ENCODE results near the gene COPS9. TPM values are rescaled to one million over a fixed set of nuclear protein-coding genes. Genes with fewer than 3 reads are reported as not detected.

The COPS9 gene
- total and polyA plus RNA-seq, 10 of the 15 experiments (the other 5 are each of a cell fraction or from before 2014, with no cell fraction given): 80.8 to 419 (median 213) TPM

DNA sequence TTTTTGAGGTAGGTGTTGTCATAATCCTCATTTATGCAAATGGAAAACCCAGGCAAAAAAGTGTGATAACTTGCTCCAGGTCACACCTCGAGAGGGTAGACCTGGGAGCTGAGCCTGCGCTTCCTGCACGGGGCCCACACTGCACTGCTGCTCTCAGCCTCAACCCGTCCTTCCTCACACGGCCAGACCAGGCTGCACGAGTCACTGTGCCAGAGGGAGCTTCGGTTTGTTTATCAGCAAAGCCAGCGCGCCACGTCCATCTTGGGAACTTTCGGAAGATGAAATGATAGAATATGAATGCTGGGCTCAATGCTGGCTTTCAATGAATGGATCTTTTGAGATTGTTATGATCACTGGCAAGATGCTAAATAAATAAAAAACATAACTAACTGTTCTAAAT is 14.4 kb downstream of the COPS9 start:
- TF ChIP-seq CBFB (IDR thresholded peaks at IDR 0.05; ENCODE audit: low read depth) (no peak), SP1 (IDR thresholded peaks at IDR 0.05; ENCODE audit: low read depth, low read length) (no peak)
- 38% methylated on average over 11 of the region's 11 CpGs for WGBS (ENCODE audit: insufficient coverage, insufficient replicate concordance, low lambda C conversion rate, missing lambda C conversion rate)
- H3K27me3 ChIP-seq (replicated peaks in 1 of 2; ENCODE audit: control insufficient read depth in 2 of 2, insufficient read depth in 2 of 2, low read length in 1 of 2): no peaks in the 10 kb centered on the region
- H2AFZ ChIP-seq (ENCODE audit: control insufficient read depth, low read depth, low read length): no peak overlapping the region
- BruUV-seq (replicated peaks): no TSS peak
- H3K4me2 ChIP-seq (ENCODE audit: control insufficient read depth, insufficient read depth): peak overlapping the region; percentile 53
- ChIA-PET POLR2A (no interaction called here), RAD21 (ENCODE audit: unreplicated experiment) (no interaction called here), CTCF (no interaction called here), SMC1A (ENCODE audit: uncharacterized antibody, unreplicated experiment) (no interaction called here)
- no peaks in the 10 kb centered on the region; the same call in 2 of the 3 replicates for H3K9me3 ChIP-seq (replicated peaks; ENCODE audit: control insufficient read depth, insufficient read depth, low read length)
- no peak overlapping the region for H3K4me3 ChIP-seq
- ATAC-seq: peak; percentile 44; the same call in 1 of the 3 replicates
- H3K4me1 ChIP-seq (ENCODE audit: control insufficient read depth, insufficient read depth, low read length): peaks cover 14% of the 10 kb centered on the region
- H4K20me1 ChIP-seq (ENCODE audit: control insufficient read depth, insufficient read depth): no peaks in the 10 kb centered on the region
- H3K79me2 ChIP-seq (ENCODE audit: control insufficient read depth, insufficient read depth, low read length): no peaks in the 10 kb centered on the region
- no peak overlapping the region for H3K9ac ChIP-seq (ENCODE audit: control insufficient read depth, insufficient read depth, low read length)
- peaks cover 0 to 6% of the 10 kb centered on the region in 2 experiments; a peak in 2 of 4 replicates for H3K36me3 ChIP-seq (ENCODE audit: control insufficient read depth in 2 of 2, insufficient read depth in 2 of 2, low read length in 1 of 2)
- intact Hi-C loops (cut with micrococcal nuclease; ENCODE audit: unreplicated experiment) (no loop called here), in situ Hi-C loops (cut with MboI) (no loop called here)
- H3K27ac ChIP-seq (ENCODE audit: control insufficient read depth, insufficient read depth): no peak overlapping the region
- no peak for FAIRE-seq
- no peak for DNase-seq (ENCODE audit: low read depth, low spot score)

DNA sequence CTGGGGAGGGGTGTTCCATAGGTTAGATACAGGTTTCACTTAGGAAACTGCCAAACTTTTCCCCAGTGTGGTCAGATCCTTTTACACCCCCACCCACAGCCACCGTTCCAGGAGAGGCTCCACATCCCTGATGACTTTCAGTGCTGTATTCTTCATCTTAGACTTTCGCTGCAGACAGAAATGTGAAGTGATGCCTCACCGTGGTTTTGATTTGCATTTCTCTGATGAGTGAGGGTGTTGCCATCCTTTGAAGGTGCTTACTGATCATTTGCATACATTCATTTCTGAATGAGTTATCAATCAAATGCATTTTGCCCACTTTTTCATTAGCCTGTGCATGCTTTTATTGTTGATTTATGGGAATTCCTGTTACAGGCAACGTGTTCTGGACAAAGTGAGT is 14.9 kb downstream of the COPS9 start:
- no peak overlapping the region for H3K9ac ChIP-seq (ENCODE audit: control insufficient read depth, insufficient read depth, low read length)
- ATAC-seq (peak; percentile 78), DNase-seq (ENCODE audit: low read depth, low spot score) (no peak), FAIRE-seq (peak; percentile 82)
- intact Hi-C loops (cut with micrococcal nuclease; ENCODE audit: unreplicated experiment): no loop called here
- no peaks in the 10 kb centered on the region for H3K79me2 ChIP-seq (ENCODE audit: control insufficient read depth, insufficient read depth, low read length)
- 14% methylated on average over 4 of the region's 4 CpGs for WGBS (ENCODE audit: insufficient coverage, insufficient replicate concordance, low lambda C conversion rate, missing lambda C conversion rate)
- in situ Hi-C loops (cut with MboI): no loop called here
- H3K27ac ChIP-seq (ENCODE audit: control insufficient read depth, insufficient read depth): no peak overlapping the region
- H3K4me3 ChIP-seq: no peak overlapping the region
- H3K4me1 ChIP-seq (ENCODE audit: control insufficient read depth, insufficient read depth, low read length): peaks cover 14% of the 10 kb centered on the region
- BruUV-seq (replicated peaks): no TSS peak
- ChIA-PET POLR2A (no interaction called here), CTCF (no interaction called here), RAD21 (ENCODE audit: unreplicated experiment) (no interaction called here), SMC1A (ENCODE audit: uncharacterized antibody, unreplicated experiment) (no interaction called here)
- H3K4me2 ChIP-seq (ENCODE audit: control insufficient read depth, insufficient read depth): peak overlapping the region; percentile 53
- H2AFZ ChIP-seq (ENCODE audit: control insufficient read depth, low read depth, low read length): no peak overlapping the region
- H3K27me3 ChIP-seq (replicated peaks in 1 of 2; ENCODE audit: control insufficient read depth in 2 of 2, insufficient read depth in 2 of 2, low read length in 1 of 2): no peaks in the 10 kb centered on the region
- no peaks in the 10 kb centered on the region; the same call in 2 of the 3 replicates for H3K9me3 ChIP-seq (replicated peaks; ENCODE audit: control insufficient read depth, insufficient read depth, low read length)
- H3K36me3 ChIP-seq (ENCODE audit: control insufficient read depth in 2 of 2, insufficient read depth in 2 of 2, low read length in 1 of 2): peaks cover 0 to 1% of the 10 kb centered on the region in 2 experiments; a peak in 1 of 4 replicates
- TF ChIP-seq SPI1 (IDR thresholded peaks at IDR 0.05; ENCODE audit: borderline replicate concordance, insufficient read depth, low read depth, low read length): peak; percentile 9; the same call in 1 of the 2 replicates
- no peak for TF ChIP-seq FOXM1 (IDR thresholded peaks at IDR 0.05; ENCODE audit: low read depth, low read length)
- TF ChIP-seq CEBPB (IDR thresholded peaks at IDR 0.05; ENCODE audit: borderline replicate concordance in 1 of 2, low read depth in 2 of 2, low read length in 2 of 2): no peak
- TF ChIP-seq POLR2AphosphoS2 (IDR thresholded peaks at IDR 0.05; ENCODE audit: low read depth, low read length): no peak
- TF ChIP-seq FOXK2 (IDR thresholded peaks at IDR 0.05): no peak
- TF ChIP-seq ZNF274 (IDR thresholded peaks at IDR 0.05; ENCODE audit: insufficient read depth, insufficient read length): no peak
- TF ChIP-seq, protein P1, sequence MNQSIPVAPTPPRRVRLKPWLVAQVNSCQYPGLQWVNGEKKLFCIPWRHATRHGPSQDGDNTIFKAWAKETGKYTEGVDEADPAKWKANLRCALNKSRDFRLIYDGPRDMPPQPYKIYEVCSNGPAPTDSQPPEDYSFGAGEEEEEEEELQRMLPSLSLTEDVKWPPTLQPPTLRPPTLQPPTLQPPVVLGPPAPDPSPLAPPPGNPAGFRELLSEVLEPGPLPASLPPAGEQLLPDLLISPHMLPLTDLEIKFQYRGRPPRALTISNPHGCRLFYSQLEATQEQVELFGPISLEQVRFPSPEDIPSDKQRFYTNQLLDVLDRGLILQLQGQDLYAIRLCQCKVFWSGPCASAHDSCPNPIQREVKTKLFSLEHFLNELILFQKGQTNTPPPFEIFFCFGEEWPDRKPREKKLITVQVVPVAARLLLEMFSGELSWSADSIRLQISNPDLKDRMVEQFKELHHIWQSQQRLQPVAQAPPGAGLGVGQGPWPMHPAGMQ (IDR thresholded peaks at IDR 0.05; ENCODE audit: borderline replicate concordance): no peak
- TF ChIP-seq POU2F2 (IDR thresholded peaks at IDR 0.05; ENCODE audit: borderline replicate concordance, low read depth, low read length): peak; percentile 91; the same call in 2 of the 3 replicates
- no peak for TF ChIP-seq KLF5 (IDR thresholded peaks at IDR 0.05; ENCODE audit: partially characterized antibody)
- TF ChIP-seq ASH2L (IDR thresholded peaks at IDR 0.05; ENCODE audit: borderline replicate concordance, low read depth): no peak
- TF ChIP-seq RUNX3 (IDR thresholded peaks at IDR 0.05; ENCODE audit: low read length): peak; percentile 51
- no peak for TF ChIP-seq TARDBP (IDR thresholded peaks at IDR 0.05; ENCODE audit: borderline replicate concordance)
- H4K20me1 ChIP-seq (ENCODE audit: control insufficient read depth, insufficient read depth): no peaks in the 10 kb centered on the region
